Mucosa of descending colon (tissue), 3 donors: ENCODE measurements around the gene ACSL5. TPM values are rescaled to one million over a fixed set of nuclear protein-coding genes. Genes with fewer than 3 reads are reported as not detected.

Source experiments
- ATAC-seq: fragments of 200-7000 bp; cut with Tn5 transposase; one replicate; pipeline ENCODE4 v1.9.1; 2020; ENCODE audit warnings: mild to moderate bottlenecking, moderate library complexity
- DNase-seq, 3 donors: peaks; one replicate each; pipeline ENCODE4 v3.0.0-alpha.2; 2020
- H3K36me3 ChIP-seq: fragments of 200-600 bp; one replicate; pipeline ENCODE4 v1.8.0; 2021; ENCODE audit warnings: low read depth, mild to moderate bottlenecking
- H3K4me1 ChIP-seq: fragments of 200-600 bp; one replicate; pipeline ENCODE4 v1.8.0; 2021; ENCODE audit warnings: low read depth, mild to moderate bottlenecking
- H3K4me3 ChIP-seq: fragments of 200-600 bp; one replicate; pipeline ENCODE4 v1.8.0; 2021; ENCODE audit warnings: mild to moderate bottlenecking
- H3K9me3 ChIP-seq: fragments of 200-600 bp; one replicate; pipeline ENCODE4 v1.8.0; 2021; ENCODE audit warnings: mild to moderate bottlenecking
- intact Hi-C, 2 donors: fragments of 100-400 bp; cut with DNase I in 1 of 2; cut with micrococcal nuclease in 1 of 2; formaldehyde crosslinking; loops; one replicate each; pipeline versions ENCODE4 v1.11.0 to v1.11.1; 2022; cut with DNase I, micrococcal nuclease
- total RNA-seq, 3 donors: library from RNA; stranded (reverse); fragmentation: NEBNext Ultra II Directional in 2 of 3; extraction: Animal tissue kit (Norgen Biotek cat#: 25700) in 2 of 3; gene quantifications; one replicate each; pipeline versions ENCODE4 v1.2.1 to v1.2.4, GENCODE V29; 2021 to 2023
- TF ChIP-seq, protein P1 (sequence below): fragments of 200-600 bp; IDR thresholded peaks from one replicate; pipeline ENCODE4 v1.8.0; 2022; ENCODE audit warnings: antibody characterized with exemption, mild to moderate bottlenecking
- donor health status: DM: no; HTN: no; CAD: no; lungs with moderate emphysema.
- donor health status: DM: no; HTN: no; CAD: no.
- donor health status: DM: no; HTN: yes; CAD: no.

Gene ACSL5
- total RNA-seq, 3 donors from 2014 or later = 125 to 312 (median 258) TPM

DNA sequence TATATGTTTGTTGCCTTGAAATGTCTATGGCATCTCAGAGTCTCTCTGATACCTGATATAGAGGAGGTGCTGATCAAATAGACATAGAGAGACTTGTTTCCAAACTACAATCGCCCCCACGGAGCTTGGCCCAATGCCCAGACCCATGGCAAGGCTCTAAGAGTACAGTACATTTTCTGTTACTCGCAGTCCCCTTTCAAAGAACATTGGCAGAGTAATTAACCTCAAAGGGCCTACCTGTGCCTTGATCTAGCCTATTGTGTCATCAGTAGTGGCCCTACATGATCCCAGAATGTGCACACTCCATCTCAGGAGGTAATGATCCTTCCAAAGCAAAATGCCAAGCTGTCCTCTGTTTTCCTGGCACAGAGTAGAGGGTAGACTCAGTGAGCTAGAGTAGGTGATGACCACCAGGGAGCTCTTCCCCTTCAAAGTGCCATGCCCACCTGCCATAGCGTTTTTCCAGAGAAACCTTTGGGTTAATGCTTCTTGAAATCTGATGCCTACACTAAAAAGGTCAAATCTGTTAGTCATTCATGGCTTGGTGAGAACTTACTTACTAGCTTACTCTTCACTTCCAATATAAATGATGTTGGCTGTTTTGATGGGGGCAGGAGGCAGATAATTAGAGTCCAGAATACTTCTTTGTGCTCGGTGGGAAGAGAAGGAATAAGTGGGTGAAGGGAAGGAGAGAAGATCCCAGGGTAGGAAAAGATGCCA, 41.2 kb upstream of the ACSL5 start:
- intact Hi-C loops = no loop called here
- TF ChIP-seq, protein P1, sequence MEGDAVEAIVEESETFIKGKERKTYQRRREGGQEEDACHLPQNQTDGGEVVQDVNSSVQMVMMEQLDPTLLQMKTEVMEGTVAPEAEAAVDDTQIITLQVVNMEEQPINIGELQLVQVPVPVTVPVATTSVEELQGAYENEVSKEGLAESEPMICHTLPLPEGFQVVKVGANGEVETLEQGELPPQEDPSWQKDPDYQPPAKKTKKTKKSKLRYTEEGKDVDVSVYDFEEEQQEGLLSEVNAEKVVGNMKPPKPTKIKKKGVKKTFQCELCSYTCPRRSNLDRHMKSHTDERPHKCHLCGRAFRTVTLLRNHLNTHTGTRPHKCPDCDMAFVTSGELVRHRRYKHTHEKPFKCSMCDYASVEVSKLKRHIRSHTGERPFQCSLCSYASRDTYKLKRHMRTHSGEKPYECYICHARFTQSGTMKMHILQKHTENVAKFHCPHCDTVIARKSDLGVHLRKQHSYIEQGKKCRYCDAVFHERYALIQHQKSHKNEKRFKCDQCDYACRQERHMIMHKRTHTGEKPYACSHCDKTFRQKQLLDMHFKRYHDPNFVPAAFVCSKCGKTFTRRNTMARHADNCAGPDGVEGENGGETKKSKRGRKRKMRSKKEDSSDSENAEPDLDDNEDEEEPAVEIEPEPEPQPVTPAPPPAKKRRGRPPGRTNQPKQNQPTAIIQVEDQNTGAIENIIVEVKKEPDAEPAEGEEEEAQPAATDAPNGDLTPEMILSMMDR = no peak
- H3K36me3 ChIP-seq = no peaks in the 10 kb centered on the region
- ATAC-seq (peak; percentile 6), DNase-seq (peak; percentile 46 to 74 (median 64))
- no peaks in the 10 kb centered on the region for H3K9me3 ChIP-seq
- peaks cover 42% of the 10 kb centered on the region for H3K4me1 ChIP-seq
- H3K4me3 ChIP-seq = no peak overlapping the region

DNA sequence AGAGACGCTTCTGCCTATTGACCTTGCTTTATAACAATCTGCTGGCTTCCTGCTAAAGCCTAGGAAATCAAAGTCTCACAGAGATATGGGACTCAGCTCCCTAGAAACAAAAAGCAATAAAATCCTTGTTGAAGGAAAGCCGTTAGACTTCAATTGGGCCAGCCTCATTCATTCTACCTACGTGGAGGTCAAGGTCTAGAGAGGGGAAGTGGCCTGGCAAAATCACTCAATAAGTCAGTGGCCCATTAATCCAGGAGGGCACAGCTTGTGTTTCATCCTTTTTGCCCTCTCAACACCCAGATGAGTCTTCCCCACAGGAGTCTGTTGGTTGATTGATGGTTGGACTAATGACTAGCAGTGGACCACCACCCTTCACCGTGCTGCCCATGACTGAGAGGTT, 40.5 kb upstream of the ACSL5 start:
- peaks cover 42% of the 10 kb centered on the region for H3K4me1 ChIP-seq
- intact Hi-C loops = no loop called here
- TF ChIP-seq, protein P1 = no peak
- peak; percentile 60 for ATAC-seq
- DNase-seq = peak in 1 of 3 donors; percentile 55
- no peak overlapping the region for H3K4me3 ChIP-seq
- no peaks in the 10 kb centered on the region for H3K36me3 ChIP-seq
- no peaks in the 10 kb centered on the region for H3K9me3 ChIP-seq

DNA sequence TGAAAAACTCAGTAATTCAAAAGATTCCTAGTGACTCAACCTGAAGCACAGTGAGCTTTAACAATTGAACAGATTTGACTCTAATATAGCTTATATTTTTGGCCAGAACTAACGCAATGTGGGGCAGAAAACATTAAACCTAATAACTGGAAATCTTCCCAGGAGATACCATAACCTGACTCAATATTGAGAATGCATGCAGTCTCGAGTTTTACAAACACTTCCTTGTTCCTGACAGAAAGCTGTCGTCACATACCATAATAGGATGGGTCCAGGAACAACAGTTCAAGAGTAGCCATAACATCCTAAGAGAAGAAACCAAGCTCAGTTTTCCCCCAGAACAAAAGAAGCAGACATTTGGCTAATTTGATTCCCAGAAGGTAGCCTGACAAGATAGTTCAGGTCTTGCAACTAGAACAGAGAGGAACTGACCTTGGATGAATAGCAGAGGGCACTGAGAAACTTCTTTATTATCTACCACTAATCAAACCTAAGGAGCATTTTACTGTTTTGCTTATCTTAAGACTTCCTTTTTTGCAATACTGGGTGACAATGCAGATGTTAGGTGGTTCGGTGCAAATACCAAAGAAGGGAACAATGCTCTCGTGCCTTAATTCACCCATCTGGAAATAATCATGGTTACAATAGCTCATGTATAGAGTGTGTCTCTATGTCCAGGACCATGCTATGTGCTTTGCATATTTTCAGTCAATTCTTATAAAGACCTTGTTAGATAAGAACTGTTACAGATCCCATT, 38.6 kb upstream of the ACSL5 start:
- TF ChIP-seq, protein P1 = no peak
- Histone ChIP-seq H3K36me3 (no peaks in the 10 kb centered on the region), H3K4me3 (no peak overlapping the region), H3K4me1 (peaks cover 42% of the 10 kb centered on the region), H3K9me3 (no peaks in the 10 kb centered on the region)
- intact Hi-C loops = no loop called here
- ATAC-seq = peak; percentile 66
- DNase-seq = no peak

DNA sequence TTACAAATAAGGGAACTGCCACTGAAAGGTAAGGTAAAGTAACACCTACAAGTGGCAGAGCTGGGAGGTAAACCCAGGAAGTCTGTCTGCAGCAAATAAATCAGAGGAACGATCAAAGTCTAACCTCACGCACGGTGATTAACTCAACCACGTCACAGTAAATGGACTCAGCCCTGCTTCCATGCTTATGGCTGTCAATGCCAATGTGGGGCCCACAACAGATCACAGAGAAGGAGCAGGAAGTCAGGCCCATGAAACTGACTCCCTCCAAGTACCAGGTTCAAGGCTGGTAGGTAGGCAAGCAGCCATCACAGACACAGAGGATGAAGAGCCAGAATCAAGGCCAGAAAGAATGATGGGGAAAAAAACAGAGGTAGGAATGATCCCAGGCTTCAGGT, 38.0 kb upstream of the ACSL5 start:
- Histone ChIP-seq H3K36me3 (no peaks in the 10 kb centered on the region), H3K9me3 (no peaks in the 10 kb centered on the region), H3K4me1 (peaks cover 39% of the 10 kb centered on the region), H3K4me3 (no peak overlapping the region)
- peak in 2 of 3 donors; percentile 53 to 80 for DNase-seq
- TF ChIP-seq, protein P1 = no peak
- peak; percentile 81 for ATAC-seq
- intact Hi-C loops = no loop called here

DNA sequence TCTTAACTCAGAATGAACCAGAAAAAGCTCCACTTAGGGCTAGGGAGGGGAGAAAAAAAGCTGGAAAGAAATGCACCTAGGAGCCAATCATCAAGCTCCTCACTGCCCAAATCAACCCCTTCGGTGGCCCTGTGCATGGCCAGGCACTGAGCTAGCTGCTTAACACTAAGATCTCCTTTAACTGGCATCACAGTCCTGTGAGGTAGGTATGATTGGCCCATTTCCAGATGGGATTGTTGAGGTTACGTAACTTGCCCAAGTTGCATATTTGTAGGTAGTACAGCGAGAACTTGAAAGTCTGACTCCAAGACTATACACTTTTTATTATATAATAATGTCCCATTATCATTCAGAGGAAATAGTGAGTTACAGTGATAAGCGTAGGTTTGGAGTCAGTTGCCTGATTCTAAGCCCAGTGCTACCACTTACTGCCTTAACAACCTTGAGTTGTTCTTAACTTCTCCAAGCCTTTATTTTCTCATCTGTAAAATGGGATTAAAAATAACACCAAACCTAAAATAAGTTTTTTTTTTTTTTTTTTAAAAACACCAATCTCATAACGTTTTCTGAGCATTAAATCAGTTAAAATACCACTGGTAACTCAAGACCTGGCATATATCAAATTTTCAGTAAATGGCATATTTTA, 37.2 kb upstream of the ACSL5 start:
- no peak overlapping the region for H3K4me3 ChIP-seq
- ATAC-seq (peak; percentile 44), DNase-seq (peak in 1 of 3 donors; percentile 59)
- no peaks in the 10 kb centered on the region for H3K9me3 ChIP-seq
- H3K36me3 ChIP-seq = no peaks in the 10 kb centered on the region
- TF ChIP-seq, protein P1 = no peak
- intact Hi-C loops = no loop called here
- H3K4me1 ChIP-seq = peaks cover 33% of the 10 kb centered on the region
